HG03520 (cell line): ENCODE data around the gene LUC7L3.
"Not testable (repeated sequence)": the region's sequence is repeated elsewhere in the genome, so short reads cannot be mapped to it uniquely, and the experiment has no call there.

Experiments
- ATAC-seq: cut with Tn5 transposase; IDR thresholded peaks from one replicate; pipeline ENCODE4 v1.9.1; 2021; ENCODE audit warnings: mild to moderate bottlenecking, moderate library complexity; ENCODE audit not compliant: unreplicated experiment

LUC7L3 gene

GRCh38 chr17:50708050-50709000, 11.1 kb upstream of the LUC7L3 start:
- ATAC-seq: no peak

- ATAC-seq: not testable (repeated sequence)
Measured at GRCh38 chr17:50709053-50709452, 10.3 kb upstream of the LUC7L3 start.

GRCh38 chr17:50710025-50710424, 9.4 kb upstream of the LUC7L3 start:
- ATAC-seq: no peak

DNA sequence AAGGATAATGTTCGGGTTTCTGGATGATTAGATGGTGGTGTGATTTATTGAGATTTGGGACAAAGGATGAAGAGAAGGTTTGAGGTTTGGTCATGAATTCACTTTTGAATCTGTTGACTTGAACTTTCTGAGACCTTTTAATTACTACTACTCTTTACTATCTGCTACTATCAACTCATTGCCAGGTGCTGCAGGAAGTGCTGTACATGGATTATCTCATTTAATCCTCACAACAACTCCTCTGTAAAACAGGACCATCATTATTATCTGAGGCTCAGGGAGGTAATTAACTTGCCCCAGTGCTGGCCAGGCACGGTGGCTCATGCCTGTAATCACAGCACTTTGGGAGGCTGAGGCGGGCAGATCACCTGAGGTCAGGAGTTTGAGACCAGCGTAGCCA, 8.8 kb upstream of the LUC7L3 start:
- no peak for ATAC-seq

DNA sequence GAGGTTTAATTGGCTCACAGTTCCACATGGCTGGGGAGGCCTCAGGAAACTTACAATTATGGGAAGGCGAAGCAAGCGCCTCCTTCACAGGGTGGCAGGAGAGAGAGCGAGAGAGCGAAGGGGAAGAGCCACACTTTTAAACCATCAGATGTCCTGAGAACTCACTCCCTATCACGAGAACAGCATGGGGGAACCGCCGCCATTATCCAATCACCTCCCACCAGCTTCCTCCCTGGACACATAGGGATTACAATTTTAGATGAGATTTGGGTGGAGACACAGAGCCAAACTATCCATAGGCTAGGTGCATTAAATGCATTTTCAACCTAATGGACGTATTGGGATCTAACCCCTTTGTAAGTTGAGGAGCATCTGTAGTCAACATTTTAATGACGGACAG, 6.8 kb upstream of the LUC7L3 start:
- ATAC-seq: no peak

GRCh38 chr17:50715471-50715870, 3.9 kb upstream of the LUC7L3 start:
- ATAC-seq: no peak

DNA sequence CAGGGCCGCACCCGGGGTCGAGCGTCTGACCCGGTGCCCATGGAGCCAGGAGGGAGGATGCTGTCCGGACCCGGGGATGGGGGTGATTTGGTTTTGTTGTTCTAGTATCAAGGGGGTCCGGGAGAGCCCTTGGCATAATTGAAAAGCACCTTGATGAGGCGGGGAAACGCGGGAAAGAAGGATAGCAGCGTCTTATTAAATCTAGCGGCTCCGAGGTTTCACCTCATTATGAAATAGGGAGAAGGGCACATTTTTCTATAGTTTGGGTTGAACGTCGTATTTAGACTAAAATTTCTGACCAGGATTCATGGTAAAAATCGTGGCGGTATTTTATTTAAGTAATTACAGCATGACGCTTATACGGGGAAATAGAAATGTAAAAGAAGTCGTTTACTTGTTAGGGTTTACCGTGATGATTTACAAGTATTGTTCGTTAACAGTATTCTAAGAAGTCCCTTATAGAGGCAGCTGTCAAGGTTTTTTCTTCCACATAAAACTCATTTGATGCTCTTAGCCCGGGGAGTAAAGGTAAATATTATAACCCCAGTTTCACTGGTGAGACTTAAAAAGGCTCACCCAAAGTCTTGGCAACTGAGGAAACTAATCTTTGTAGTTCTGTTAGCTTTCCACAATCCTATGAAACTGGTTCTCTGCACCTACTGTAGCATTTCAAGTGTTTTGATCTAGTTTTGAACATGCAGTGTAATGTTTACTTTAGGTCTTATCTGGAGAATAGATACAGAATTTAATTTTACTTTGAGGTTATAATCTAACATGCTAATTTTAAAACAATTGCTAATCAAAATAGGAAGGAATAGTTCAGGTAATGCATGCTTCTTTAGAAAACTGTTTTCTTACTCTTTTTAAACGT, 756 bp downstream of the LUC7L3 start:
- ATAC-seq: no peak

DNA sequence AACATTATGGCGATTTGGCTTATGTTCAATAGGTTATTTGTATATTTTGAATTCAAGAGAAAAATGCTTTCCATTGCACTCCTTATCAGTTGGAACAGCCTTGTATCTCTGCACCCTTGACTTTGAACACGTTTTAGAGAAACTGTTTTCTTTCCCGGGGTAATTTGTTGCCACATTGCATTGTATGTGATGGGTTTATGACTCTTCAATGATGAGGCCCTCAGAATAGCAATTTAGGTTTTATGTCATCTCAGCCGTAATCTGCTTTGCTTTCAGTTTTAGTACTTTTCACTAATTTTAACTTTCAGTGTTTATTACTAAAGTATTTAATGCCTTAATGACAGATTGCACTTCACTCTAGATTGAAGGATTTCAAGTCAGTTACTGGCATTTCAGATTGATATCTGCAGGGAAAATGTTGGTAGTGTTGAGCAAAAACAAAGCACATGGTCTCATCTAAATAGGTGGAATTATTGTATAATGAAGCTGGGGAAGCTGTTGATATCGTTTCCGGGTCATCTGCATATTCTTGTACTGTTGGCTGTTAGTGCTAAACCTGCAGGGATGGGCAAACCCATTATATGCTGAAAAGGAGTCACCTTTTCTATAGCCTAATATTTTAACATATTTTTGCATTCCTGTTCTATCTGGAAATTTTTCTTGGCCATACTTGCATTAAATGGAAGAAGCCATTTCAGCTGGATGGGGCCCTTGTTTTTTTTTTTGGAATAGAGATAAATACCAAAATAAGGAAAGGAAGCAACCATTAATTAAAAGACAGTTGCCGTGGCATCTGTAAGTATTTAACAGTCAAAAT, 2.0 kb downstream of the LUC7L3 start:
- no peak for ATAC-seq

DNA sequence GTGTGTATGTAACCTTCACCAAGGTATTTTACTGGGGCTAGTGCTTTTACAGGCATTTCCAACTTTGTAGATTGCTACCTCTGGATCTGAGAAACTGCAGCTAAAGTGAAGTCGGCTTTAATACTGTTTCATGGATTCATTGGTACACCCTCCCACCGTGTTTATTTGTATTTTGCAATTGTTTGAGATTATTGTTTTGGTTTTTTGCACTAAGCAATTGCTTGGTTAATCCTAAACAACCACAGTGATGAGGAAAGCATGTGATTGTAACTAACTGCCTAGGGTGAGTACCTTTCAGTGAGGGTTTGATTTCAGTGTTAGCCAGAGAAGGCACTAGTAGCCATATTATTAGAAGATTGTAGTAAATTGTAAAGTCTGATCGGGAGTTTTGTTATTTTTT, 3.3 kb downstream of the LUC7L3 start:
- ATAC-seq: no peak

DNA sequence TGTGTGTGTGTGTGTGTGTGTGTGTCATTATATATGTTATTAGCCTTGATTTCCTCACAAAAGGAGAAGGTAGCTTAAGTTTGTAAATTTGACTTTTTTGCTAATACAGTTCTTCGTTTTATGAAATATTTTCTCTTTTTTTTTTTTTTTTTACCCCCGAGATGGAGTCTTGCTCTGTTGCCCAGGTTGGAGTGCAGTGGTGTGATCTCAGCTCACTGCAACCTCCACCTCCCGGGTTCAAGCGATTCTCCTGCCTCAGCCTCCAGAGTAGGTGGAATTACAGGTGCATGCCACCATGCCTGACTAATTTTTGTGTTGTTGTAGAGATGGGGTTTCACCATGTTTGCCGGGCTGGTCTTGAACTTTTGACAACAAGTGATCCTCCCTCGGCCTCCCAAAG, 5.2 kb downstream of the LUC7L3 start:
- not testable (repeated sequence) for ATAC-seq

GRCh38 chr17:50725769-50726655, 6.6 kb downstream of the LUC7L3 start:
- ATAC-seq: no peak

- no peak for ATAC-seq
Measured at GRCh38 chr17:50728112-50728429, 8.7 kb downstream of the LUC7L3 start.

DNA sequence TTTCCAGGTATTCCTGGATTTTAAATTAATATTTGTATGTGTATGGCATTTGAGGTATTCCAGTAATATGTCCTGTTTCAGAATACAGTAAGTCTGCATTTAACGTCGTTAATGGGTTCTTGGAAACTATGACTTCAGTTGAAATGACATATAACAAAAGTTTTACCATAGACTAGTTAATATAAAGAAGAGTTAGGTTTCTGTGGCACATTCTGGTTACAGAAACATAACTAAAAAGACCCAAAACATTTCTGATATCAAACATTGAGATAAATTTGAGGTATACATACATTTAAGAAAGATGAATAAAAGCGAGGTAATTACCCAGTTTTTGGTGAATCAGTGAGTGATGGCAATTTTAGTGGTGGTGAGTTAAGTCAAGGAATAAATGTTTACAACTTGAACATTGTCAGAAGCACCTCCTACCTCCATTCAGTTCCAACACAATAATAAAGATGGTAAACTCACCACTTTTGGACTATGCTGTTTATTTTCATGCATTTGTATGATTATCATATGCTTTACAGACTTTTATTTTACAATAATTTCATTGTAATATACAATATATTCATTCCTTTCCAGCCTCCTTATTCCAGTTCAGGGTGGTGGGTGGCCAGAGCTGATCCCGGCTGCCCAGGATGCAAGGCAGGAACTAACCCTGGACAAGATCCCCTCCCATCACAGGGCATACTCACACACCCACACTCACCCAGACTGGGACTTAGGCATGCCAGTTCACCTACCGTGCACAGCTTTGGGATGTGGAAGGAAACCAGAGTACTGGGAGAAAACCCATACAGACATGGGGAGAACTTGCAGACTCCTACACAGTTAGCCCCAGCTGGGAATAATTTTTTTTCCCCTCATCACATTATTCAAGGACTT, 9.7 kb downstream of the LUC7L3 start:
- no peak for ATAC-seq

DNA sequence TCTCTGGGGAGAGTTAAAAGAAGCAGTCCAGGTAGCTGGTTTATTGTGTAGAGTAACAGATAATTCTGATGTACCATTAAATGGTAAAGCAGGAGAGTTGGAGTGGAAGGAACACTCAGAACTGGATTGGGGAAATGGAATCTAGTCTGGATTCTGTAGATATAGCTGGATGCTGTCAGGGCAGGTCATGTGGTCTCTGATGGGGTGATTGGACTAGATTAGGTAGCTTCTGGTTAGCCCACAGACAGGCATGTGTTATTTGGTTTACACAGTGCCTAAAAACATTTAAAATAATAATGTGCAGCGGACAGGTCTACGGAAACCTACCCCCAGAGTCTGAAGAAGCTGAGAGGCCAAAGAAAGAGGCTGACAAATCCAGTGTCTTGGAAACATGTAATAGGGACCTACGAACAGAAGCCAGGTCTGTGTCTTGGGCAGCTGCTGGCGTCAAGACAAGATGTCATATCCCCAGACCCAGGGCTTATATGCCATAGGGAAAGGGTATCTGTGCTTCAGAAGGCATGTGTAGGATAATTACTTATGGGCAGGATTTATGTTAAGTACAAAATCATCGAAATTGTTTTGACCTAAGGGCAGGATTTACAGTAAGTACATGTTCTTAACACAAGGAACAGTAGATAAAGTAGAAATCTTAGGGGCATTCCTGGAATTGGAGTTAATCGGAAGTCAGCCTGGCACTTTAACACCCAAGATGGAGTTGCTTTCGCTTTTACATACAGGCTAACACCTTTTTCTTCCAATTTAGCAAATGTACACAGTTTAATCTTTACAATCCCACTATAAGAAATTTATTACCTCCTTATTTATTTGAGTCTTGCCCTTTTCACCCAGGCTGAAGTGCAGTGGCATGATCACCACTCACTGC, 12.4 kb downstream of the LUC7L3 start:
- no peak for ATAC-seq

DNA sequence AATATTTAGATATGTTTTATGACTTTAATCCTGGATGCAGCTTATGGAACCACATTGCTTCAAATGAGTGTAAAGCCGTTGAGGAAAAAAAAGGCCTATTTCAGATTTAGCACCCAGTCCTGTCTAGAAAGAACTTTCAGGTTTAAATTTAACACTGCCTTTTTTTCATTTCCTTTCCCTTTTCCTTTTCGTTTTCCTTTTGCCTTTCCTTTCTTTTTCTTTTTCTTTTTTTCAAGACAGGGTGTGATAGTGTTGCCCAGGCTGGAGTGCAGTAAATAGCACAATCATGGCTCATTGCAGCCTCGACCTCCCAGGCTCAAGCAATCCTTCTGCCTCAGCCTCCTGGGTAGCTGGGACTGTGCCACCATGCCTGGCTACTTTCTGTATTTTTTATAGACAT, 15.9 kb downstream of the LUC7L3 start:
- ATAC-seq: no peak

- no peak for ATAC-seq
Measured at GRCh38 chr17:50737118-50737698, 17.8 kb downstream of the LUC7L3 start.

- ATAC-seq: no peak
Measured at GRCh38 chr17:50739098-50739497, 19.7 kb downstream of the LUC7L3 start.

DNA sequence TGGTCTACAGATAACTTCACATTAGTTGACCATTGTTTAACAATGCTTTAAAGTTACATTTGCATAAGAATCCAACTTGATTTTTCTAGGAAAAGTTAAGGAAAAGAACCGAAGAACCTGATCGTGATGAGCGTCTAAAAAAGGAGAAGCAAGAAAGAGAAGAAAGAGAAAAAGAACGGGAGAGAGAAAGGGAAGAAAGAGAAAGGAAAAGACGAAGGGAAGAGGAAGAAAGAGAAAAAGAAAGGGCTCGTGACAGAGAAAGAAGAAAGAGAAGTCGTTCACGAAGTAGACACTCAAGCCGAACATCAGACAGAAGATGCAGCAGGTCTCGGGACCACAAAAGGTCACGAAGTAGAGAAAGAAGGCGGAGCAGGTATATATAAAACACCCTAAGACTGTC, 26.2 kb downstream of the LUC7L3 start:
- ATAC-seq: no peak
